T-helper 17 cell (primary cell): ENCODE results near the gene SEMA3C. TPM values are rescaled to one million over a fixed set of nuclear protein-coding genes. Genes with fewer than 3 reads are reported as not detected.

Experiments used
- ATAC-seq: fragments of 150-1000 bp; cut with Tn5 transposase; 2 replicates; pipeline ENCODE4 v1.10.0; 2021; ENCODE audit warnings: mild to moderate bottlenecking, moderate library complexity
- DNase-seq, 3 donors: peaks; one replicate each; pipeline versions ENCODE4 v3.0.0 to v3.0.0-alpha.2; 2020 to 2021
- H3K9me3 ChIP-seq: one replicate; pipeline ENCODE4 v1.7.0; 2013; ENCODE audit warnings: low read length, mild to moderate bottlenecking; ENCODE audit not compliant: control insufficient read depth, poor library complexity, severe bottlenecking
- H3K27ac Mint-ChIP-seq: one replicate; pipeline ENCODE4 v1.8.0; 2022; ENCODE audit warnings: mild to moderate bottlenecking, moderate library complexity, mixed read lengths
- H3K27me3 Mint-ChIP-seq: one replicate; pipeline ENCODE4 v1.8.0; 2022; ENCODE audit warnings: mixed read lengths
- H3K36me3 Mint-ChIP-seq: one replicate; pipeline ENCODE4 v1.8.0; 2022; ENCODE audit warnings: low read depth, mixed read lengths
- H3K4me1 Mint-ChIP-seq: one replicate; pipeline ENCODE4 v1.8.0; 2022; ENCODE audit warnings: mild to moderate bottlenecking, mixed read lengths
- H3K4me3 Mint-ChIP-seq: one replicate; pipeline ENCODE4 v1.8.0; 2022; ENCODE audit warnings: mild to moderate bottlenecking, moderate library complexity, mixed read lengths
- total RNA-seq, 4 donors: library from RNA in 2 of 4; stranded (reverse) in 2 of 4; gene quantifications; one replicate each; pipeline ENCODE4 v1.2.3 and lab custom pipeline; 2022 to 2026

Gene SEMA3C
- total RNA-seq, 2 donors from 2014 or later: 0.26 to 0.62 TPM

- DNase-seq: no peak
- H3K4me1 Mint-ChIP-seq: no peaks in the 10 kb centered on the region
- no peaks in the 10 kb centered on the region for H3K27me3 Mint-ChIP-seq
Observed at GRCh38 chr7:80847895-80848294, 71.0 kb downstream of the SEMA3C start.

DNA sequence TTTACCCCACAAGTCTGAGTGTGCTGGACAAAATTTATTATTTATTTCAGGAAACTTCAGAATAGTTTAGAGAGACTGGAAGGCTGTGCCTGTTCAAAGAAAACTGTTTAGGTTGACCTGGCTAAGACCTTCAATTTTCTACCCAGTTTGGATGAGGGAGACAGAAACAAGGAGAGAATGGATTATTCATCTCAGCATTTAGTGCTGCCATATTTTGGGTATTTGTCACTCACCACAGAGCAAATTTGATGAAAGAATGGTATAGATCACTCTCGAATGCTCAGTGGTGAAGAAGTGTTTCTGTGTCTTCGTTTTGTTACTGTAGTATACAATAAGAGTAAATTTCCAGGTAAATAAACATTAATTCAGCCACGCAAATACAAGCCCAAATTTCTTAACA lies 71.8 kb downstream of the SEMA3C start:
- no peak overlapping the region for H3K27ac Mint-ChIP-seq
- DNase-seq (no peak), ATAC-seq (no peak)
- no peaks in the 10 kb centered on the region for H3K27me3 Mint-ChIP-seq
- H3K9me3 ChIP-seq: no peaks in the 10 kb centered on the region
- no peak overlapping the region for H3K4me3 Mint-ChIP-seq
- no peaks in the 10 kb centered on the region for H3K4me1 Mint-ChIP-seq
- no peaks in the 10 kb centered on the region for H3K36me3 Mint-ChIP-seq

More at GRCh38 chr7:80847895-80848294, 71.0 kb downstream of the SEMA3C start:
- no peak for ATAC-seq
- Mint-ChIP-seq H3K27ac (no peak overlapping the region), H3K4me3 (no peak overlapping the region), H3K36me3 (no peaks in the 10 kb centered on the region)
- H3K9me3 ChIP-seq: no peaks in the 10 kb centered on the region

DNA sequence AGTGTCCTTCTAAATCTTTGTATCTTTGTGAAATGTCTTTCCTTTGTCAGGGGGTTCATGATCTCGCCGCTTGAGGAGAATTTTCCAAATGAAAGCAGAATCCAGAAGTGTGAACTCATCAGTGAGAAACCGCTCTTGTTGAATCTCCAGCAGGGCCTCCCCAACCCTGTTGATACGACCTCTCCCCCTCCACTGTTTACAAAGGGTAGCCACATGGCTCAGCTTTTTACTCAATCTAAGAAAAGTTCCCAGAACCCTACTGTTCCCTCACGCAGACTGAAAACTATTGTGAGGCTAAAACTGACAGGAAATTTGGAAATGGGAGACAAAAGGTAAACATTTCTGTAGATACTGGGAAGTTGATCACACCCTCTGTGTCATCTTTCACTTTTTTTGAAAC lies 73.9 kb downstream of the SEMA3C start:
- Mint-ChIP-seq H3K4me3 (no peak overlapping the region), H3K36me3 (no peaks in the 10 kb centered on the region), H3K27me3 (no peaks in the 10 kb centered on the region), H3K4me1 (no peaks in the 10 kb centered on the region), H3K27ac (no peak overlapping the region)
- no peaks in the 10 kb centered on the region for H3K9me3 ChIP-seq
- DNase-seq (no peak), ATAC-seq (no peak)

GRCh38 chr7:80843018-80843677 lies 75.7 kb downstream of the SEMA3C start:
- ATAC-seq (no peak), DNase-seq (no peak)
- Mint-ChIP-seq H3K4me1 (no peaks in the 10 kb centered on the region), H3K4me3 (no peak overlapping the region), H3K27ac (no peak overlapping the region), H3K27me3 (no peaks in the 10 kb centered on the region), H3K36me3 (no peaks in the 10 kb centered on the region)
- no peaks in the 10 kb centered on the region for H3K9me3 ChIP-seq

DNA sequence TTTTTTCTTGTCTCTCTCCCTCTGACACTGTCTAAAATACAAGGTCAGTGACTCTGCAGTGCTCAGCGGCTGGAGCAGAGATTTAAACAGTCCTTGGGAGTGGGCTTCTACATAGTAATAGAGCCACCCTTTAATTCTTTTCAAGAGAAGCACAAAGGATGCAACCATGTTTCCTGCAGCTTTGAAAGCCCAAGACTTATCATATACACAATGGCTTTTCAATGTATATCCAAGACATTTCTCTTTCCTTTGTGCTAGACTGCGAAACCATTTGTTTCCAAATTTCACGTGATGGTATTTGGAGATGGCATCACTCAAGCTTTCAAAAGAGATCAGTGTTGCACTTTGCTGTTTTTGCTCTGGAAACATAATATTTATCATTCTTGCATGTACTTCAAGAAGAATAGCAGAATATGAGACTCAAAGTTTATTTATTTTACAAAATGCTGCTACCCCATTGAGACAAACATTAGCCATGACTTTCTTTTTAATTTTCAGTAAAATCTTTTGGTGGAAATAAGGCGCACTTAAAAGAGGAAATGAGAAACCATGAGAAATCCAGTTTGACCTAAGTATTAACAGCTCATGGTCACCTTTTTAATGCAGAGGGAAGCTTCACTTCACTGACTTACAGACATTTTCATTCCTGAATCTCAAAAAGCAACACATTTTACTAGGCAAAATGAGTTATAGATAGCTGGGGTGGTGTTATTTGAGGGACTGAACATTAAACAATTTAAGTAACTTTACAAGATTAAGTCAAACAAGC lies 76.6 kb downstream of the SEMA3C start:
- no peak for DNase-seq
- Mint-ChIP-seq H3K27ac (no peak overlapping the region), H3K27me3 (no peaks in the 10 kb centered on the region), H3K4me1 (no peaks in the 10 kb centered on the region), H3K36me3 (no peaks in the 10 kb centered on the region), H3K4me3 (no peak overlapping the region)
- ATAC-seq: no peak
- no peaks in the 10 kb centered on the region for H3K9me3 ChIP-seq

DNA sequence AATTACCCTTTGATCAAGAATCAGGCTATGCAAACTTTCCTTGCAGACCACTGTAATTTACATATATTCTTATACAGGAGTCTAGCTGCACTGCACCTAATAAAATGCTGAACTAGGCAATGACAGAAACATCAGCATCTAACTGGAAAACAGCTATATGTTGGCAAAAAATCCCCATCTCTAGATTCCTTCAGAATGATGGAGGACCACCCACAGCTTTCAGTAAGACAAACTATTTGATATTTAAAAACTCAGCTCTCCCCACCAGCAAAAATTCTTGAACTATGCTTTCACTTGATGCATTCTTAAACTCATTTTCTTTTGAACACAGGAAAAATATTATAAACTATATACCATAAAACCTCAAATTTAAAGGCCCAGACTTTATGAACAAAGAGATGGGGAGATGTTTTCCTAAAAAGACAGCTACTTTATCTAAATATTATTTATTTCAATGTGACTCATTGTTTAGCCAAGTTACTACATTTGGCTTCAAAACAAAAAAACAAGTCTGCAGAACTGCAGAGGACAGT lies 77.4 kb downstream of the SEMA3C start:
- H3K27ac Mint-ChIP-seq: no peak overlapping the region
- H3K4me1 Mint-ChIP-seq: no peaks in the 10 kb centered on the region
- ATAC-seq: no peak
- no peak overlapping the region for H3K4me3 Mint-ChIP-seq
- DNase-seq: no peak
- no peaks in the 10 kb centered on the region for H3K27me3 Mint-ChIP-seq
- no peaks in the 10 kb centered on the region for H3K9me3 ChIP-seq
- no peaks in the 10 kb centered on the region for H3K36me3 Mint-ChIP-seq

DNA sequence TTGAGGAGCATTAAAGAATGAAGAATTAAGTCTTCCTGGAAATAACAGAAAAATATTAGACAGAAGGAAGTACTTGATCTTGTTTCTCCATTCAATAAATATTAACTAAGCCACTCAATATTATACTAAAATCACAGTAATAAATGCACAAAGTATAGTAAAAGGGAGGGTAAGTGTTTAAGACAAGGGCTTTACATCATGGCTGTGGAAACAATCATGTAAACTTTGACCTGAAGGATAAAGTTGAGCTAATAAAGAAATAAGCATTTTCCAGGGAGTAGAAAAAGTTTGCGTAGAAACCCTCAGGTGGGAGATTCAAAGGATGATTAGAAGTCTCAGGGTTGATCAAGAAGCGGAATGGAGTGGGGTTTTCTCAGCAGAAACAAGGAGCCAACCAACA lies 78.2 kb downstream of the SEMA3C start:
- H3K9me3 ChIP-seq: no peaks in the 10 kb centered on the region
- ATAC-seq: no peak
- Mint-ChIP-seq H3K4me3 (no peak overlapping the region), H3K27me3 (no peaks in the 10 kb centered on the region), H3K27ac (no peak overlapping the region), H3K4me1 (no peaks in the 10 kb centered on the region), H3K36me3 (no peaks in the 10 kb centered on the region)
- DNase-seq: no peak

DNA sequence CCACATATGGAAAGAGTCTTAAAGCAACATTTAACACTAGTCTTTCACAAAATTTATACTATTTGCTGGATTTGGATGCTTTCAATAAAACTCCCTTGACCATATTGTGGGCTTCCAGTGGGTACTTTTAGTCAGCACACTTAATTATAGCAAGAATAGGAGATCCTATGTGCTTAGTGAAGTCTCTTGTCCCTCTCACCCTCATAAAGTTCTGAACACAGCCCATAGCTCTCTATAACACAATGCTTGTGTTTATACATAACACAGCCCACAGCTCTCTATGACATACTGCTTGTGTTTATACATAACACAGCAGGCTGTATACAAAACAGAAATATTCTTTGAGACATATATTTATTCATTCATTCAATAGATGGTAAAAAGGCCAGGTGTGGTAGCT lies 79.0 kb downstream of the SEMA3C start:
- Mint-ChIP-seq H3K27ac (no peak overlapping the region), H3K4me1 (no peaks in the 10 kb centered on the region), H3K27me3 (no peaks in the 10 kb centered on the region), H3K4me3 (no peak overlapping the region), H3K36me3 (no peaks in the 10 kb centered on the region)
- ATAC-seq (no peak), DNase-seq (no peak)
- H3K9me3 ChIP-seq: no peaks in the 10 kb centered on the region

DNA sequence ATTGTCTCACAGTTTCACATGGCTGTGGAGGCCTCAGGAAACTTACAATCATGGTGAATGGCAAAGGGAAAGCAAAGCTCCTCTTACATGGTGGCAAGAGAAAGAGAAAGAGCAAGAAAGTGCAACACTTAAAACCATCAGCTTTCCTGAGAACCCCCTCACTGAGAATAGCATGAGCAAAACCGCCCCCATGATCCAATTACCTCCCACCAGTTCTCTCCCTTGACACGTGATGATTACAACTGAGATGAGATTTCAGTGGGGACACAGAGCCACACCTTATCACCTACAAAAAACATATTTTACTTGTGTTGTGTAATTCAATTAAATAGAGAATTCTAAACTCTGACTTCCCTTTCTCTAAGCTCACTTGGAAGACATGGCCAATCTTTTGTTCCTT lies 80.2 kb downstream of the SEMA3C start:
- no peak overlapping the region for H3K4me3 Mint-ChIP-seq
- no peaks in the 10 kb centered on the region for H3K4me1 Mint-ChIP-seq
- DNase-seq: no peak
- H3K27ac Mint-ChIP-seq: no peak overlapping the region
- H3K36me3 Mint-ChIP-seq: no peaks in the 10 kb centered on the region
- H3K9me3 ChIP-seq: no peaks in the 10 kb centered on the region
- no peaks in the 10 kb centered on the region for H3K27me3 Mint-ChIP-seq
- ATAC-seq: no peak

DNA sequence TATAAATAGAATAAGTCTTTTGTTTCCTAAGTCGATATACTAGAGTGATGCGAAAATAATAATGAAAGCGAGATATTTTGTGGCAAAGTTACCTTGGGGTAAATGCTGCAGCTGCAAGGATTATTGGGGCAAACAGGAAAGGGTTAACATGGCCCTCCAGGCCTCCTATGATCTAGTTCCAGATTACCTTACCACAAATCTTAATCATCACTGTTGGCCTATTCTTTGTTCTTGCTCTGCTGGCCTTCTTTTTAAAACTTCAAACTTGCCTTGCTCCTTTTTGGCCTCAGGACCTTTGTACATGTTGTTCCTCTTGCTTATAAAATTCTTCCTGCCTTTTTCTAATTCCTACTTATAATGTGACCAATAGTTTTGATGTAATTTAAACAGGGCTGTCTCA lies 81.5 kb downstream of the SEMA3C start:
- H3K27me3 Mint-ChIP-seq: no peaks in the 10 kb centered on the region
- H3K4me1 Mint-ChIP-seq: no peaks in the 10 kb centered on the region
- H3K27ac Mint-ChIP-seq: no peak overlapping the region
- ATAC-seq (no peak), DNase-seq (no peak)
- no peaks in the 10 kb centered on the region for H3K9me3 ChIP-seq
- no peaks in the 10 kb centered on the region for H3K36me3 Mint-ChIP-seq
- H3K4me3 Mint-ChIP-seq: no peak overlapping the region

GRCh38 chr7:80835251-80835650 lies 83.6 kb downstream of the SEMA3C start:
- Mint-ChIP-seq H3K27ac (no peak overlapping the region), H3K4me1 (no peaks in the 10 kb centered on the region), H3K4me3 (no peak overlapping the region), H3K27me3 (no peaks in the 10 kb centered on the region), H3K36me3 (no peaks in the 10 kb centered on the region)
- H3K9me3 ChIP-seq: no peaks in the 10 kb centered on the region
- ATAC-seq (no peak), DNase-seq (no peak)

DNA sequence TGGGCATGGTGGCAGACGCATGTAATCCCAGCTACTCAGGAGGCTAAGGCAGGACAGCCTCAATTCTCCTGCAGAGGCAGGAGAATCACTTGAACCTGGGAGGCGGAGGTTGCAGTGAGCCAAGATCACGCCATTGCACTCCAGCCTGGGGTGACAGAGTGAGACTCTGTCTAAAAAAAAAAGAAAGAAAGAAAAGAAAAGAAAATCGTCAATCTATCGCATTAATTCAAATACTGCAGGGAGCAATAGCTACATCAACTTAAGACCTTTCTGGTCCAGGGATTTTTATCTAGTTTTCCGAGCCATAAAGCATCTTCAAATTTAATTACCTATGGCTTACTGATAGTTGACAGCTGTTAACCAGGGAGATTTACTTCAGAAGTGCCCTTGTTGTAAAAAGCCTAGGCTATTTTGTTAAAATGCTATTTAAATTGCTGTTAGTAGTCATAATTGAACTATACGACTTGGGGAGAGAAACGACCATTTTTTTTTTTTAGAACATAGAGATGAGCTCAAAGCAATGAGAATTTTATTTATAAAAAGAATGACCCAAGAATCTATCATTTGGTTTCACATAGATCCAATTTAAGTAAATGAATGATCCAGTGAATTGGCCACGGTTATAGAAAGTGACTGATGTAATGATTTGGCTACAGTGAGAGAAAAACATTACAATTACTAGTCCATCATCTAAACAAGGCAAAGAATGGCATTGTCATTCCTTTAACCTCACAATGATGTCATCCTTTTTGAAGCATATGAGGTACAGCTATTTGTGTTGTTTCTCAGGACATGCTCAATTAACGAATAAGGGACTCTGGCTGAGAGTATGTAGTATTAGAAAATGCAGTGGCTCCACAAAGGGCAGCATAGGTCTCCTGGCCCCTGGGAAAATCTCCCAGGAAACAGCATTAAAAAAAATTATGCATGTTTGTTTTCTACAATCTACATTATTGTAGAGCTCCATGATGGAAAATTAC lies 85.3 kb downstream of the SEMA3C start:
- Mint-ChIP-seq H3K36me3 (no peaks in the 10 kb centered on the region), H3K4me3 (no peak overlapping the region), H3K4me1 (no peaks in the 10 kb centered on the region), H3K27me3 (no peaks in the 10 kb centered on the region), H3K27ac (no peak overlapping the region)
- no peaks in the 10 kb centered on the region for H3K9me3 ChIP-seq
- ATAC-seq: no peak
- DNase-seq: no peak

GRCh38 chr7:80832006-80832405 lies 86.8 kb downstream of the SEMA3C start:
- no peaks in the 10 kb centered on the region for H3K9me3 ChIP-seq
- DNase-seq (no peak), ATAC-seq (no peak)
- no peaks in the 10 kb centered on the region for H3K36me3 Mint-ChIP-seq
- no peak overlapping the region for H3K4me3 Mint-ChIP-seq
- H3K27ac Mint-ChIP-seq: no peak overlapping the region
- no peaks in the 10 kb centered on the region for H3K27me3 Mint-ChIP-seq
- H3K4me1 Mint-ChIP-seq: no peaks in the 10 kb centered on the region
